HG03575 (cell line): ENCODE data around the gene GNAT2.
"Not testable (repeated sequence)": the region's sequence is repeated elsewhere in the genome, so short reads cannot be mapped to it uniquely, and the experiment has no call there.

Experiments
- ATAC-seq: cut with Tn5 transposase; IDR thresholded peaks from one replicate; pipeline ENCODE4 v1.9.1; 2021; ENCODE audit not compliant: unreplicated experiment, insufficient number of reproducible peaks, low FRiP score; ENCODE audit errors: extremely low read depth

The GNAT2 gene

DNA sequence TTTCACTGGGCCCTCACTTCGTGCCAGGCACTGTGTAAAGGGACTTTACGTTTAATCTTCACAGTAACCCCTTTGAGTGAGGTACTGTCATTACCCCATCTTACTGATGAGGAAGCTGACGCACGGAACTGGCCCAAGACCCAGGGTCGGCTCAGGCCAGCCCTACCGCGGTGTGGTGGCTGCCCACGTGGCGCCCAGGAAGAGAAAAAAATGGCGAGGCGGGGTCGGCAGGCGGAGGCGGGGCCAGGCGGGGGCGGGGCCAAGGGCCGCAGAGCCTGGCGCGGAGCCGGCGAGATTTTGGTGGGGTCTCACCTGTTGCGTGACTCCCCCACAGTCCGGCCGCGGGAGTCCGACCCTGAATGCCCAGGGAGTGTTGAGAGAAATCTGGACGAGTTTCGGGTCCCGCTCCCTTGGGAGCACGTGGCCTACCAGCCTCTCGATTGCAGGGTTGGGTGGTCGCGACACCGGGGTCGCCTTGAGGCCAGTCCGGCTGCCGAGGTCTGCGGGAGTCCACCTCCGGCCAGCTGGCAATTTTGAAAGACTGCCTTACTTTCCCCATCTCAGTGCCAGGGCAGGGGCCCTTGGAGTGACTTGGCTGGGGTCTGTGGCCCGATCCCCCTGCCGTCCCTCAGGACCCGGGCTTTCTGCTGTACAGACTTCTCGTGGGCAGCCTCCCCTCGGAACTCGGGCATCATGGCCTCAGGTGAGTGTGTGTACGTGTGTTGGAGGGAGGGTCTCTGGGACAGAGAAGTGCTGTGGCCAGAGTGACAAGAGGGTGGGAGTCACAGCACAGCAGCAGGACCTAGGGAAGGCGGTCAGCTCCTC, at the start of gene GNAT2, which contains the start of gene AMPD2:
Gene GNAT2, minus strand, starts transcription at position 41 of the 825 bp plus-strand sequence. CDS start 6,746 bp downstream, outside the sequence.
Gene AMPD2, plus strand, starts transcription at position 262 of the 825 bp plus-strand sequence. CDS start 1,339 bp downstream, outside the sequence.
- no peak for ATAC-seq

DNA sequence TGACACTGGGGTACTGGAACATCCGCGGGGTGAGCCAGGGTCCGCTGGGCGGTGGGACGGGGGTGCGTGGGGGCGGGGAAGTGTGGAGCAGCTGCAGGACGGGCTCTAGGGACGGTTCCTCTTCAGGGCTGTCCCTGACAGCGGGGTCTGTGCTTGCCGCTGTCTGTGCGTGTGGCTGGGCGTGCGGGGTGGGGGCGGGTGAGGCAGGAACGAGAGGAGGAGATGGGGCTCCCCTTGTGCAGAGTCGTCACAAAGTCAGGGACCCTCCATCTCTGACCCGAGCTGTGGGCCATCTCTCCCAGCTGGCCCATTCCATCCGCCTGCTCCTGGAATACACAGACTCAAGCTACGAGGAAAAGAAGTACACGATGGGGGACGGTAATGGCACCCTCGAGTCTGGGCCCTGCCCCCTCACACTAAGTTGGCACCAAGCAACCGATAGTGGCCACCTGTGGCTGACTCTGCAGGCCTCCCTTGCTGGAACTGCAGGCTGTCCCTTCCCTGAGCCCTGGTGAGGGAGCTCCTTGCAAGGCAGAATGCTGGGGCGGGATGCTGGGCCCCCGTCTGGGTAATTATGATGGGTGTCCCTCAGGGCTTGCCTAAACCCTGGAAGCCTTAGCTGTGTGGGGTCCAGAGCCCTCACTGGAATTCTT, 48.8 kb upstream of the GNAT2 start:
- ATAC-seq = no peak

DNA sequence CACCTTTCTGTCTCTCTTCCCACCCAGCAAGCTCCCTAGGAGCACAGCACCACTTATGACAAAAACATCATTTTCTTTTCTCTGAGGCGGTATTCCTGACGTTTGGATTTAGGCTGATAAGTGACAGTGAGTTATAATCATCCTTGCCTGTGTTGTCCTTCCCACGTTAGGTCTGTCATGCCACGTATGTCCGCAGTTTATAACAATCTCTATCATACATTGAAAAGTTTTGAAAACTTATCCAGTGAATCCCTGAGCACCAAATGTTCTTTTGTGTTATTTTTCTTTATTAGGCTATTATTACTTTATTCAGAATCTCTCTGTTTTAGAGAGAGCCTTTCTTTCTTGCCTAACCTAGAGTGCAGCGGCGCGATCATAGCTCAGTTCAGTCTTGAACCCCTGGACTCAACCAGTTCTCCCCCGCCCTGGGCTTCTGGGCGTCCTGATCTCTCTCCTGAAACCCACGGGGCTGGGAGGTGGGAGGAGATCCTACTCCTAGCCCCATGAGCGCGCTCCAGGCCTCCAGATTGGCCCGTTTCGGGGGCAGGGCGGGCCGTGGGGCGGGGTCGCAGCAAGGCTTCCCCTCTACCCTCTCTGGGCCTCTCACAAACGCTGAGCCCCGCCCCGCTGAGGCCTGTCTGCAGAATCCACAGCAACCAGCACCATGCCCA, 48.2 kb upstream of the GNAT2 start, which contains the start of gene GSTM2:
Gene GSTM2, plus strand, starts transcription at position 606 of the 671 bp plus-strand sequence. Its CDS starts 59 bp downstream, at position 665.
- ATAC-seq = no peak

DNA sequence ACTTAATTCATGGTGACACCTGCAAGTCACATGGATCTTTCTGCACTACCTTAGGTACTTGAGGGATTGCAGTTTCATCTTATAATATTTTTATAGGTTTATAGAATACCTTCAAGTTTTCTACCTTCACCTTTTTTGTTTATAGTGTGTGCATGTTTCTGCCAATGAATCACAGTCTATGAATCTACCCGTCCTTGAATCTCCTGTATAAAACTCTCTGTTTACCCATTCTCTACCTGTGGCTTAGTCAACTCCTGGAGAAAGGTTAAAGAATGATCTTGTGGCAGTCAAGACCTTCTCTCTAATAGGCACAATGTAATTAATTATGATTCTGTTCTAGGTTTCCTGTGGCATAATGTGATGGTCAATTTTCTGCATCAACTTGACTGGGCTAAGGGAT, 45.3 kb upstream of the GNAT2 start:
- ATAC-seq = no peak

DNA sequence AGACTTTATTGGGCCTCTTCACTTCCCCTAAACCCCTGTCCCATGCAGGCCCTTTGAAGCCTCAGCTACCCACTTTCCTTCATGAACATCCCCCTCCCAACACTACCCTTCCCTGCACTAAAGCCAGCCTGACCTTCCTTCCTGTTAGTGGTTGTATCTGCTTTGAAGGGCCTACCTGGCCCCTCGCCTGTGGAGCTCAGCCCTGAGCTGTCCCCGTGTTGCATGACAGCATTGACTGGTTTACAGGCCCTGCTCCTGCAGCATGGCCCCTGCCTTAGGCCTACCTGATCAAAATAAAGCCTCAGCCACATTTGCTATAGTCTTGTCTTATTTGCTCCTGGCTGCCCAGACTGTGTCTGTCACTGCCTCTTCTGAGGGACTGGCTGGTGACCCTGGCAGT, 42.0 kb upstream of the GNAT2 start:
- no peak for ATAC-seq

DNA sequence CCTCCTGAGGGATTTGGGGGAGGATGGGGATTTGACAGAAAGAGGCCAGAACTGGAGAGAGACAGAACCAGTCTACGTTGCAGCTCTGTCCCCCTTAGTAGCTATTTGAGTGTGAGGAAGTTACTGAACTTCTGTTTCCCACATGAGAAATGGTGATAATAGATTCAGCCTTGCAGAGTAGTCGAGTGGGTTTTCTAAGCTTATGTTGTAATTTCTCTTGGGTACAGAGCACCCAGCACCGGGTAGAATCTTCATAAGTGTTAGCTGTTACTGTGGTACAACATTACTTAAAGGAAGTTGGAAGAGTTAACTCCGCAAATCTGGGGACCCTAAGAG, 41.2 kb upstream of the GNAT2 start:
- ATAC-seq = not testable (repeated sequence)

DNA sequence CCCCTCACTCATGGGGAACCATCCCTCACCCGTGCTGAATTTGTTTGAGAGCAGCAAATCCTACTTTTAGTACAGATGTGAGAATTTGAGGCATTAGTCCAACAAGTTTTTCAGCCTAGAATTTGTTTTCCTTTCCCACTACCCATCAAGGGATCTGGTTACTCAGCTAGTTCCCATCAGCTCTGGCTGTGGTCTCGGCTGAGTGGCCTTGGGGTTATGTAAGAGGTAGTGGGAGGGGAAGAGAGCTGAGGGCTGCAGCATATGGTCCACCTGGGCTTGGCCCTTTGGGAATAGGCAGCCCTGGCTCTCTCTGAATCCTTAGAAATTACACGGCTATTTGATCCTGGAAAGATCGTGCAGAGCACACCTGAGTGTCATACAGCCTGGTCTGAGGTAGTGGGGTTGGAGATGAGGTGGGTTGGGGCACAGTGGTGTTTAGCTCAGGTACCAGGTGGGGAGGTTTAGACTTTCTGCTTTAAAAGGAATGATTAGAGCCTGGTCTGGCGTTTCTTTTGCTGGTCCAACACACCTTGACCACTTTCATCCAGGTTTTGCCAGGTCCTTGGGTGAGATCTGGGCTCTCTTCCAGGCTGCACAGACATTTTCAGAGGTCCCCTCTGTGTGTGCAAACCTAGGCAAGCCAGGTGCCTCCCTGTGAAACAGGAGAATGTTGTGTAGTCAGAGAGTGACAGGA, 40.7 kb upstream of the GNAT2 start:
- no peak for ATAC-seq

DNA sequence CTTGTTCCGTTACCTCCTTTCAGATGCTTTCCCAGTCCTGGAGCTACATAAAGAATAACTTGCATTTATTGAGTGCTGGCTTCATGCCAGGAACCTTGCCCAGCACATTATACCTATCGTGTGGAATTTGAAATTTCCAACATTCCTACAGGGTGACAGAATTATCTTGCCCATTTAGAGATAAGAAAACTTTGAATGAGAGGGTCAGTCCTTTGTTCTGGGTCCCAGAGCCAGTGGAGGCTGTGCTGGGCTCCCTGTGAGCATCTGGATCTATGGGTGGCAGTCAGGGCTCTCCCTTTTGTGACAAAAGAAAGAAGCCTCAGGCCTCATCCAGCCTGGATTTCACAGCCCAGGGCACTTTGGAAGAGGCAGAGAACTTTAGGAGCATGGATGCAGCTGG, 39.7 kb upstream of the GNAT2 start:
- ATAC-seq = no peak

DNA sequence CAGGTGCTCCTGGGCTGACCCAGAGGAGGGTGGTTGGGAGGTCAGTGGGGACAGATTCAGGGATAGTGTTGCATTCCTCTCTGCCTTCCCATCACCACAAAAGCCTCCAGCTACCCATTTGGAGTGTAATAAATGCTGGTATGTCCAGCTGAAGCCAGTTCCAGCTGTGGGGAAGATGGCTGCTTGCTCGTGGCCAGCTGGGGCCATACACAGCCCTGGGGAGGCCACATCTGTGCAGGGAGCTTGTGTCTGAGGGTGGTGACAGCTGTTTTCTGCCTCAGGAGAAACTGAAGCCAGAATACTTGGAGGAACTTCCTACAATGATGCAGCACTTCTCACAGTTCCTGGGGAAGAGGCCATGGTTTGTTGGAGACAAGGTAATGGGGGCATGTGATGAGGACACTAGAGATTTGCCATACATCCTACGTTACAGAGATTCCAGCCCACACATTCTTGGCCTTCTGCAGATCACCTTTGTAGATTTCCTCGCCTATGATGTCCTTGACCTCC, 39.2 kb upstream of the GNAT2 start:
- no peak for ATAC-seq

DNA sequence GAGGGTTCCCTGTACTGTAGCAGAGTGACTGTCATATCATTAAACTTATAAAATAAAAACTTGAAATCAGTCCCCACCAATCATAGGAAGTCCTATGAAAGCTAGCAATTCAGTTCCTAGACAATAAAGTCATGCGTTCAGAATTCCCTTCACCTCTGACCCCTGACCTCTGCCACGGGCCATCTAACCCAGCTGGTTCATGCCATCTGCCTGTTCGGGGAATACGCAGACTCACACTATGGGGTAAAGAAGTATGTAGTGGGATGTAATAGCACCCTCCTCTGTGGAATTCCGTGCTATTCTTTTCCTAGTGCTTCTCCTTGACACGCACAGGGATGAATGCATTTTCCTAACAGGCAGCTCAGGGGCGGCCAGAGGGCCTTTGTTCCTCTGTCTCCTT, 38.6 kb upstream of the GNAT2 start:
- no peak for ATAC-seq

DNA sequence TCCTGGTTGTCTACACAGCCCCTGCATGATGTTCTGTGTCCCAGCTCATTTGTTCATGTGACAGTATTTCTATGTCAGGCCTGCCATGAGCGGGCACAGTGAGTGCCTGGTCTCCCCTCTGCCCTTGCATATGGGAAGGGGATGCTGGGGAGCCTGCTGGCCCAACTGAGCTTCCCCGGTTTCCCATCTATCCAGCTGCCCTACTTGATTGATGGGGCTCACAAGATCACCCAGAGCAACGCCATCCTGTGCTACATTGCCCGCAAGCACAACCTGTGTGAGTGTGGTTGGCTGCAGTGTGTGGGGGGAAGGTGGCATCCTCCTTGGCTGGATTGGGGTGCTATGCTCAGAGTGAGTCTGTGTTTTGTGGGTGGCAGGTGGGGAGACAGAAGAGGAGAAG, 38.0 kb upstream of the GNAT2 start:
- no peak for ATAC-seq

DNA sequence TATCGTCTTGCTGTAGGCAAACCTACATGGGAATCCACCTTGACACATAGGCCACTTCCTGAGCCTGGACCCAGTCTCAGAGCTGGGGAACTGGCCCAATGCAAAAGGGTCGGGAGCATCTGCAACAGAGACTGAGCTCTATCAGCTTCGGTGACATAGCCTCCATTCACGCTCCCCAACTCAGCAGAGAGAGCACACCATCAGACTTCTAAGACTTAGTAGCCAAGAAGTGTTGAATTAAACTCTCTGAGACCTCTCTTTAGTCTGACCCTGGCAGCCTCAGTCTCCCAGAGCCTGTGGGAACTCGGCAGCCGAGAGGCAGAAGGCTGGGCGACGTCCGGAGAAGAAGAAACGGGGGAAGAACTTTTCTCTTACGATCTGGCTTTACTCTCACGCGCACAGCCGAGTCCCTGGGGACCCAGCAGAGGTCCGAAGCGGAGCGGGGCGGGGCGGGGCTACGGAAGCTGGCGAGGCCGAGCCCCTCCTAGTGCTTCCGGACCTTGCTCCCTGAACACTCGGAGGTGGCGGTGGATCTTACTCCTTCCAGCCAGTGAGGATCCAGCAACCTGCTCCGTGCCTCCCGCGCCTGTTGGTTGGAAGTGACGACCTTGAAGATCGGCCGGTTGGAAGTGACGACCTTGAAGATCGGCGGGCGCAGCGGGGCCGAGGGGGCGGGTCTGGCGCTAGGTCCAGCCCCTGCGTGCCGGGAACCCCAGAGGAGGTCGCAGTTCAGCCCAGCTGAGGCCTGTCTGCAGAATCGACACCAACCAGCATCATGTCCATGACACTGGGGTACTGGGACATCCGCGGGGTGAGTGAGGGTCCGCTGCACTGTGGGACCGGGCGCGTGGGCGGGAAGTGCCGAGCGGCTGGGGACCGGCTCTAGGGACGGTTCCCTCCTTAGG, 36.5 kb upstream of the GNAT2 start, which contains the start of gene GSTM4:
Gene GSTM4, plus strand, starts transcription at position 485 of the 905 bp plus-strand sequence. Its CDS starts 291 bp downstream, at position 776.
- ATAC-seq = no peak

DNA sequence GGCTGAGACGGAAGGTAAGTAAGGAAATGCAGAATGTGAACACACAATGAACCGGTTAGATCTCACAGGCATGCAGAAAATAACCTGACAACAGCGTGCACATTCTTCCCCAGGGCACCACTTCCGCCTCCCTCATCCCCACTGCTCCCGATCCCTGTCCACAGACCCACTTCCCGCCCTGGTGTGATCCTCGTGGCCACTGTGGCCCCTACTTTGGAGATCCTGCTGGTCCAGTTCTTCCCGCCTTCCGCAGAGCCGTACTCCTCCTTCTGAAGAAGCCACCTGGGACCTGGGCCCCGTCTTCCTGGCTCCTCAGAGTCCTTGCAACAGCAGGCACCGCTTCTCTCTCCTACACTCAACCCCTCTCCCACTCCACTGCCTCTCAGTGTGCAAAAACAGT, 35.1 kb upstream of the GNAT2 start:
- ATAC-seq = no peak

DNA sequence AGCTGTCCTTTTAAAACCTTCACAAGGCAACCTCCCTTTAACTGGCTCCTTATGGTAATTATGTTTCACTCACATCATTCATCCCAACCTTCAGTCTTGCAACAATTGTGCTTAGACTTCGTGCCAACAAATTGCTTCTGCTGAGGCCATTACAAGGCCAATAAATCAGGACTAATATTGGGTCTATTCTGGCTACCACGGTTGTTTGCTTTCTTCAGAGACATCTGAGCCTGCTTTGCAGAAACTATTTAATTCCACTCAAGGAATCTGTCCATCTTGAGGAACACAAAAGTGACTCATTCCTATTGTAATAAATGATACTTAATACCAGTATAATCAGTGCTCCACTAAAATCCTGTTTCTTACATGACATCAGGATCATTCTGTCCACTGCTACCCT, 33.9 kb upstream of the GNAT2 start:
- no peak for ATAC-seq

DNA sequence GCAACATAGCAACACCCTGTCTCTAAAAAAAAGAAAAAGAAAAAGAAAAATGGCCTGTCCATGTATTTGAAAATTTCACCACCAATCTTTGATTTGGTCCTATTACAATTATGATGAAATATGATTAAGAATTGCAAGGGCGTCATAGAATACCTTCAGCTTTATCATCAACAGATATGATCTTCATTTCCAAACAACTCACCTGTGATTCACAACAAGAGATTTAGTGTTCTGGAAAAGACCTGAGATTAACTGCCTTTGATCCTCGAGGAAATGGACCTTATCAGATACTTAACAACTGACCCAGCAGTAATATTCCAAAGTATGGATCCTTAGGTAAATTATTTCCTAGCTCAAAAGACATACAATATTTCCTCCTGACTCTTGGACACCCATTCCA, 33.0 kb upstream of the GNAT2 start:
- ATAC-seq = no peak

DNA sequence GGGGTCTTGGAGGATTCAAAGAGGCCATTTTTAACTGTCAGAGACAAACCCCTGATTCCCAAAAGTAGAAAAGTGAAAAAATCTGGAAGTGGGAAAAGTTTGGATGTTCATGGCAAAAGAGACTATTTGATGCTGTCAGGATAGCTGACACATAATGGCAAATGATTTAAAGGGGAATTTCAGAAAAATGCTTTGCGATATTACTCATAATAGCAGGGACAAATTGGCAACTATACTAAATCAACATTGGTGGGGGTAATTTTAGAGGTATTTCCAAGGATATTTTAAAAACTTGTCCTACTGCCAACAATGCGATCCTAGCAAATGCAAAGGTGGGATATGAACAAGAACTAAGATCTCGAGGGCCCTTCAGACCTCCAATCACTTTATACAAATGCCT, 31.2 kb upstream of the GNAT2 start:
- ATAC-seq = no peak

DNA sequence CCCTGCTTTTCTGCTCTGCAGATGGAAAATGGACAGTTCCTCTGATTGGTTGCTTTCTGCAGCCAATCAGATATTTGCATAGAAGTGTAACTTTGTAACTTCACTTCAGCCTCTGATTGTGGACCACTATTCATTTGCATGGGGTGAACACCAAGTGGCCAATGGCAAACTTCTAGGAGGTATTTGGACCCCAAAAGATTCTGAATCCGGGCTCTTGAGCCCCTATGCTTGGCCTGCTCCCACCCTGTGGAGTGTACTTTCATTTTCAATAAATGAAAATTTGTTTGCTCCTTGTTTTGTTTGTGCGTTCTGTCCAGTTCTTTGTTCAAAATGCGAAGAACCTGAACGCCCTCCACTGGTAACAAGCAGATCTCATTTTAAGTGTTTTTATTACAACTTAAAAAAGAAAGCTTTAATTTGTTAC, 30.1 kb upstream of the GNAT2 start:
- no peak for ATAC-seq

DNA sequence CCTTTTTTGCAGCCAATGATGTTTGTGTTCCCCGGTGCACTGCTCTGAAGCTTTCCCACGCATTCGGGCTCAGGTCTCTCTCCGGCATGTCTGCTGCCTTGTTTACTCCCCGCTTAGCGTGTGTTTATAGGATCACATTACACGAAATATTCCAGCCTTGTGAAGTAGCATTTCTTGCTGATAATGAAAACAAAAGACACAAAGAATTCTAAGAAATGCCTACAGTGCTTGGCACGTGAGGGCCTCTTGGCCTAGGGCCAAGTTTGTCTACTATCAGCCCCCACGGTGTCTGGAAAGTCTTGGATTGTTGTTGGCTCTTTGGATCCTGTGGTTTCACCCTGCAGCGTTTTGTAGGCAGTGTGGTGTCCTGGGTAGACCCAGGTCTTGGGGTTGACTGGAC, 25.3 kb upstream of the GNAT2 start:
- no peak for ATAC-seq
